ENCODE measurements around the gene FGF8.

Gene FGF8

GRCh38 chr10:101780818-101781654, 5.1 kb upstream of the FGF8 start:
- H3K4me3 ChIP-seq (ENCODE audit: low read depth, low read length) = peak overlapping the region; percentile 96
- TF ChIP-seq MYC (IDR thresholded peaks at IDR 0.05; ENCODE audit: low read depth, low read length) (peak; percentile 60; the same call in 1 of the 2 replicates), POLR2A (IDR thresholded peaks at IDR 0.05; ENCODE audit: extremely low read depth, insufficient read length) (no peak), CTCF (IDR thresholded peaks at IDR 0.05; ENCODE audit: low read depth, low read length) (peak; percentile 93)
- TF ChIP-seq, protein P1, sequence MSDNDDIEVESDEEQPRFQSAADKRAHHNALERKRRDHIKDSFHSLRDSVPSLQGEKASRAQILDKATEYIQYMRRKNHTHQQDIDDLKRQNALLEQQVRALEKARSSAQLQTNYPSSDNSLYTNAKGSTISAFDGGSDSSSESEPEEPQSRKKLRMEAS (IDR thresholded peaks at IDR 0.05; ENCODE audit: low read depth, low read length) = peak; percentile 73
- DNase-seq (ENCODE audit: low read depth) = peak; percentile 83

- no peak for DNase-seq (ENCODE audit: low read depth)
- TF ChIP-seq CTCF (IDR thresholded peaks at IDR 0.05; ENCODE audit: low read depth, low read length) (no peak), MYC (IDR thresholded peaks at IDR 0.05; ENCODE audit: low read depth, low read length) (no peak), POLR2A (IDR thresholded peaks at IDR 0.05; ENCODE audit: extremely low read depth, insufficient read length) (no peak)
- TF ChIP-seq, protein P1 (IDR thresholded peaks at IDR 0.05; ENCODE audit: low read depth, low read length) = no peak
- H3K4me3 ChIP-seq (ENCODE audit: low read depth, low read length) = no peak overlapping the region
Measured at GRCh38 chr10:101780187-101780817, 4.4 kb upstream of the FGF8 start.

GRCh38 chr10:101779544-101780186, 3.8 kb upstream of the FGF8 start:
- H3K4me3 ChIP-seq (ENCODE audit: low read depth, low read length) = no peak overlapping the region
- DNase-seq (ENCODE audit: low read depth) = peak; percentile 23
- TF ChIP-seq, protein P1 (IDR thresholded peaks at IDR 0.05; ENCODE audit: low read depth, low read length) = no peak
- no peak for TF ChIP-seq CTCF (IDR thresholded peaks at IDR 0.05; ENCODE audit: low read depth, low read length)
- no peak for TF ChIP-seq MYC (IDR thresholded peaks at IDR 0.05; ENCODE audit: low read depth, low read length)
- TF ChIP-seq POLR2A (IDR thresholded peaks at IDR 0.05; ENCODE audit: extremely low read depth, insufficient read length) = no peak

DNA sequence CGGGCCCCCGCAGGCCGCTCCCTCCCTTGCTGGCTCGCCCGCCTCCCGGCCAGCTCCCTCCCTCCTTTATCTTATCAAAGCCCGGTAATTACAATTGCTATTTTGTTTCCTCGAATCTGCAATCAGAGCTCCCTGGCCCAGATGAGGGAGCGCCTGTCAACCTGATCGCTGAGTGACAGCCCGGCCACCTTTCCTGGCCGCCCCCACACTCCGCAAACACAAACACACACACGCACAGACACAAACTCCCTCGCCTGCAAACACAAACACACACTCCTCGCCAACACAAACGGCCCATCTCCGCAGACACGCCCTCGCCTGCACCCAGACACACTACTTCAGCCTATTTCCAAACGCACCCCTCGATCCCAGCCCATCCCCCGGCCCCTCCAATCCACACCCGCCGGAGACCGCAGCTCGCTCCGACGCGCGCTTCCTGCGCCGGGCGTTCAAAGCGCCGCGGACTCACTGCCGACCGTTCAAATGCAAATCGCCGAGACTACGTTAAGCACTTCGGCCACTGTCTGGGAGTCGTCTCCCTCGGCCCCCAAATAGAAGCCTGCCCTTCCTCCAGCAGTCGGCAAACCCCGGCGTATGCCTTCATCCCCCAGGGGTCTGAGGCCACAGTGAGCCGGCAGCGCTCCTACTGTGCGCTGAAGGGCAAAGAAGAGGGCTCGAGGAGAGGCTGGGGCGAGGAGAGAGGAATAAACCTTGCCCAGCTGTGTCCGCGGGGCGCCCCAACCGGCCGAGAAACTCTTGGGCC, 3.0 kb upstream of the FGF8 start:
- DNase-seq (ENCODE audit: low read depth) = no peak
- TF ChIP-seq CTCF (IDR thresholded peaks at IDR 0.05; ENCODE audit: low read depth, low read length) = no peak
- TF ChIP-seq MYC (IDR thresholded peaks at IDR 0.05; ENCODE audit: low read depth, low read length) = no peak
- TF ChIP-seq, protein P1 (IDR thresholded peaks at IDR 0.05; ENCODE audit: low read depth, low read length) = no peak
- TF ChIP-seq POLR2A (IDR thresholded peaks at IDR 0.05; ENCODE audit: extremely low read depth, insufficient read length) = no peak
- H3K4me3 ChIP-seq (ENCODE audit: low read depth, low read length) = no peak overlapping the region

DNA sequence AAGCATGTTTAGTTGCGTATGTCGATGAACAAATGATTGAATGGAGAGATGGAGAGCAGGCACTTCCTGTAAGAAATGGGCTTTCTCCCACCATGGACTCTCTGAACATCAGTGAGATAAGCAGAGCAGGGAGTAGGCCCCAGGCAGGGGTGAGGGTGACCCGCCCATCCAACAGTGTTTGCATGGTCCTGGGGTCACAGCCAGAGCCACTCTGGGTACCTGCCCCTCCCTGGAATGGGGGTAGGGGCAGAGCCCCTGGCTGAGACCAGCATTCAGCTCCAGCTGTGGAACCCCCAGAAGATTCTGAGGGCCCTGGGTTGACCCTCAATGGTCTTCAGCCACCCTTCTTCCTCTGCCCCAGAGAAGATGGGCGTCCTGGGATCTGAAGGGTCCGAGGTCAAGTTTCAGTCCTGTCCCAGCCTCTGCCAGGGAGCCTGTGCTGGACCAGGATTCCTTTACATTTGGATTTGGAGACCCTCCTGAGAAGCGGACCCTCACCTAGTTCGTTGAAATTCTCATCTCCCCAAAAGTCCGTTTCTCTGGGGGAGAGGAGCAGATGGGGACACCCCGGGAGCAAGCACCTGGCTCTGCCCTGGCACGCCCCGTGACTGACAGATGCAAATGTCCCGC, 2.4 kb upstream of the FGF8 start:
- no peak overlapping the region for H3K4me3 ChIP-seq (ENCODE audit: low read depth, low read length)
- DNase-seq (ENCODE audit: low read depth) = no peak
- TF ChIP-seq MYC (IDR thresholded peaks at IDR 0.05; ENCODE audit: low read depth, low read length) (no peak), CTCF (IDR thresholded peaks at IDR 0.05; ENCODE audit: low read depth, low read length) (no peak)
- TF ChIP-seq, protein P1 (IDR thresholded peaks at IDR 0.05; ENCODE audit: low read depth, low read length) = no peak

All from NB4 (cell line).